HG03432 (cell line): ENCODE results near the gene LAMC2.

Experiments used
- ATAC-seq: cut with Tn5 transposase; IDR thresholded peaks from one replicate; pipeline ENCODE4 v1.9.1; 2021; ENCODE audit warnings: mild to moderate bottlenecking, moderate library complexity; ENCODE audit not compliant: unreplicated experiment

Gene LAMC2

GRCh38 chr1:183282101-183282855 is 96.2 kb downstream of the LAMC2 start:
- ATAC-seq: no peak

- ATAC-seq: no peak
Observed at GRCh38 chr1:183283286-183283685, 97.2 kb downstream of the LAMC2 start.

GRCh38 chr1:183284086-183284485 is 98.0 kb downstream of the LAMC2 start:
- ATAC-seq: no peak

GRCh38 chr1:183285256-183285655 is 99.2 kb downstream of the LAMC2 start:
- no peak for ATAC-seq

- no peak for ATAC-seq
Observed at GRCh38 chr1:183285746-183286145, 99.7 kb downstream of the LAMC2 start.

- no peak for ATAC-seq
Observed at GRCh38 chr1:183287191-183287675, 101.2 kb downstream of the LAMC2 start.

GRCh38 chr1:183288583-183288982 is 102.5 kb downstream of the LAMC2 start:
- no peak for ATAC-seq

GRCh38 chr1:183289051-183289496 is 103.0 kb downstream of the LAMC2 start:
- ATAC-seq: no peak

GRCh38 chr1:183290628-183291027 is 104.6 kb downstream of the LAMC2 start:
- ATAC-seq: no peak

- ATAC-seq: no peak
Observed at GRCh38 chr1:183291216-183291762, 105.2 kb downstream of the LAMC2 start.

- ATAC-seq: no peak
Observed at GRCh38 chr1:183291802-183292514, 105.9 kb downstream of the LAMC2 start.

- no peak for ATAC-seq
Observed at GRCh38 chr1:183293241-183293640, 107.2 kb downstream of the LAMC2 start.

GRCh38 chr1:183293876-183294275 is 107.8 kb downstream of the LAMC2 start:
- ATAC-seq: no peak
